Osteoblast (primary cell): ENCODE data around the gene P4HA3. TPM values are rescaled to one million over a fixed set of nuclear protein-coding genes. Genes with fewer than 3 reads are reported as not detected.

ENCODE experiments used
- DNase-seq: peaks from one replicate; pipeline ENCODE4 v3.0.0; 2011; ENCODE audit warnings: low spot score, mixed read lengths; ENCODE audit not compliant: insufficient read length; ENCODE audit errors: missing footprints
- H2AFZ ChIP-seq: 2 replicates; pipeline ENCODE4 v1.6.0; 2011; ENCODE audit warnings: mild to moderate bottlenecking, low read length
- H3K27ac ChIP-seq: 2 replicates; pipeline ENCODE4 v1.5.1; 2011; ENCODE audit warnings: mild to moderate bottlenecking, low read depth, low read length, moderate library complexity
- H3K27me3 ChIP-seq: 2 replicates; pipeline ENCODE4 v1.6.0; 2012; ENCODE audit warnings: mild to moderate bottlenecking, control low read depth, inconsistent platforms, low read length, moderate library complexity; ENCODE audit not compliant: insufficient read depth
- H3K36me3 ChIP-seq: 2 replicates; pipeline ENCODE4 v1.5.1; 2011; ENCODE audit warnings: mild to moderate bottlenecking, low read length, control low read depth, moderate library complexity; ENCODE audit not compliant: insufficient read depth
- H3K4me1 ChIP-seq: 2 replicates; pipeline ENCODE4 v1.5.1; 2011; ENCODE audit warnings: mild to moderate bottlenecking, low read length, control low read depth, moderate library complexity; ENCODE audit not compliant: insufficient read depth
- H3K4me2 ChIP-seq: 2 replicates; pipeline ENCODE4 v1.6.0; 2011; ENCODE audit warnings: mild to moderate bottlenecking, low read length; ENCODE audit not compliant: insufficient read depth
- H3K4me3 ChIP-seq: fragments of 200-600 bp; sonication (generic); 3 replicates; pipeline ENCODE4 v1.5.1; 2012; ENCODE audit warnings: mild to moderate bottlenecking, low read length, inconsistent platforms; ENCODE audit not compliant: insufficient read depth
- H3K79me2 ChIP-seq: 2 replicates; pipeline ENCODE4 v1.6.0; 2012; ENCODE audit warnings: mild to moderate bottlenecking, low read length, control low read depth, inconsistent platforms; ENCODE audit not compliant: insufficient read depth
- H3K9me3 ChIP-seq: 2 replicates; pipeline ENCODE4 v1.5.1; 2011; ENCODE audit warnings: low read depth, low read length, control low read depth
- H4K20me1 ChIP-seq: 2 replicates; pipeline ENCODE4 v1.6.0; 2012; ENCODE audit warnings: mild to moderate bottlenecking, low read length, control low read depth; ENCODE audit not compliant: insufficient read depth
- total RNA-seq: library from RNA; depleted of rRNA; stranded (reverse); fragments of >200 nt; gene quantifications from 2 replicates; pipeline ENCODE4 v1.2.3, GENCODE V29; 2012
- TF ChIP-seq, protein P1 (sequence below): IDR thresholded peaks from 2 replicates; pipeline ENCODE4 v1.5.1; 2011; ENCODE audit warnings: mild to moderate bottlenecking, low read depth, low read length, moderate library complexity; ENCODE audit errors: extremely low read depth

The P4HA3 gene
- total RNA-seq, 1 donor: 8.7 TPM

DNA sequence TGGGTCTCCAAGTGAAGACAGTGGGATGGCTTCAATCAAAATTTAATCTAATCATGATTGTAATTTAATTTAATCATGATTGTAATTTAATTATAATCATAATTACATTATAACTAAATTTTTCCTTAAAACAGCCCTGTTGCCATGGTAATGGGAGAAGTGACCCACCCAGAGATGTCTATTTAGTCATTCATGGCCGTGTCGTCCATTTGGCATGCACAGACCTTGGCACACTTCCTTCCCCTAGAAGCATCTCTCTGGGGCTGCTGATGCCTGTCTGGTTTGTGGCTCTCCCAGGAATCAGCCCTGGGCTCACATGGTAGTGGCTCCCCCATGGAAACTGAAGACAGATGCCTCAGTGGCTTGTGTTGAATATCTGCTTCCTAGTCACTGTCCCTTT, 27.0 kb downstream of the P4HA3 start:
- DNase-seq: no peak
- TF ChIP-seq, protein P1, sequence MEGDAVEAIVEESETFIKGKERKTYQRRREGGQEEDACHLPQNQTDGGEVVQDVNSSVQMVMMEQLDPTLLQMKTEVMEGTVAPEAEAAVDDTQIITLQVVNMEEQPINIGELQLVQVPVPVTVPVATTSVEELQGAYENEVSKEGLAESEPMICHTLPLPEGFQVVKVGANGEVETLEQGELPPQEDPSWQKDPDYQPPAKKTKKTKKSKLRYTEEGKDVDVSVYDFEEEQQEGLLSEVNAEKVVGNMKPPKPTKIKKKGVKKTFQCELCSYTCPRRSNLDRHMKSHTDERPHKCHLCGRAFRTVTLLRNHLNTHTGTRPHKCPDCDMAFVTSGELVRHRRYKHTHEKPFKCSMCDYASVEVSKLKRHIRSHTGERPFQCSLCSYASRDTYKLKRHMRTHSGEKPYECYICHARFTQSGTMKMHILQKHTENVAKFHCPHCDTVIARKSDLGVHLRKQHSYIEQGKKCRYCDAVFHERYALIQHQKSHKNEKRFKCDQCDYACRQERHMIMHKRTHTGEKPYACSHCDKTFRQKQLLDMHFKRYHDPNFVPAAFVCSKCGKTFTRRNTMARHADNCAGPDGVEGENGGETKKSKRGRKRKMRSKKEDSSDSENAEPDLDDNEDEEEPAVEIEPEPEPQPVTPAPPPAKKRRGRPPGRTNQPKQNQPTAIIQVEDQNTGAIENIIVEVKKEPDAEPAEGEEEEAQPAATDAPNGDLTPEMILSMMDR: no peak

DNA sequence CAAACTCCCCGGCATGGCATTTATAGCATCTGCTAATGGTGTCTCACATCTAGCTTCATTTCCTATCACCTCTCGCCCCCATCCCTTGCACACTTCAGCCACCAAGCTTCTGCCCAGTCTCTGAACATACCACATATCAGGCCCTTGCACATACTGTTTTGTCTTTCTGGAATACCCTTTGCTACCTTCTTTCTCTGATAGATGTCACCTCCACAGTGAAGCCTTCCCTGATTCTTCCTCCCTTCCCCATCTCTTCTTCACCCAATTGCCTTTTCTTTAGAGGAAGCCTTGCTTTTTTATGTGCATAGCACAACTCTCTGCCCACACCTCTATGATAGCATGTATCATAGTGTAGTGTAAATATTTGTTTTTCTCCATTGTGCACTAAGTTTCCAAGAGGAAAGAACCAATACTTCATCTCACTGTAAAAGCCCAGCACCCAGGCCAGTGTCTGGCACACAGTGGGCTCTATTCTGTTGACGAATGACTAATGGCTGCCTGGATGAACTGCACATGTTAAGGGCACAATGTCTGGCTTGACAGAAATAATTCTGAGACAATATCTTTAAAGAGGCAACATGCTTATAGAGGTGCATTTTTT, 27.8 kb downstream of the P4HA3 start:
- Histone ChIP-seq H3K27ac (no peak overlapping the region), H3K4me3 (no peak overlapping the region), H2AFZ (no peak overlapping the region), H3K27me3 (no peaks in the 10 kb centered on the region), H3K9me3 (no peaks in the 10 kb centered on the region), H3K4me2 (no peak overlapping the region), H4K20me1 (no peaks in the 10 kb centered on the region), H3K4me1 (peaks cover 27% of the 10 kb centered on the region), H3K79me2 (no peaks in the 10 kb centered on the region), H3K36me3 (no peaks in the 10 kb centered on the region)
- DNase-seq: no peak
- TF ChIP-seq, protein P1: no peak

More for the DNA sequence above, 27.0 kb downstream of the P4HA3 start:
- Histone ChIP-seq H4K20me1 (no peaks in the 10 kb centered on the region), H3K27ac (no peak overlapping the region), H3K4me1 (peaks cover 19% of the 10 kb centered on the region), H2AFZ (no peak overlapping the region), H3K9me3 (no peaks in the 10 kb centered on the region), H3K27me3 (no peaks in the 10 kb centered on the region), H3K4me2 (no peak overlapping the region), H3K79me2 (no peaks in the 10 kb centered on the region), H3K4me3 (no peak overlapping the region), H3K36me3 (no peaks in the 10 kb centered on the region)

- Histone ChIP-seq H3K79me2 (no peaks in the 10 kb centered on the region), H3K4me3 (no peak overlapping the region), H3K9me3 (no peaks in the 10 kb centered on the region), H3K36me3 (no peaks in the 10 kb centered on the region), H3K27me3 (no peaks in the 10 kb centered on the region), H4K20me1 (no peaks in the 10 kb centered on the region), H3K27ac (no peak overlapping the region), H2AFZ (no peak overlapping the region), H3K4me2 (no peak overlapping the region), H3K4me1 (peaks cover 29% of the 10 kb centered on the region)
- TF ChIP-seq, protein P1: no peak
- no peak for DNase-seq
These were observed 28.5 kb downstream of the P4HA3 start for GRCh38 chr11:74282914-74283371.

DNA sequence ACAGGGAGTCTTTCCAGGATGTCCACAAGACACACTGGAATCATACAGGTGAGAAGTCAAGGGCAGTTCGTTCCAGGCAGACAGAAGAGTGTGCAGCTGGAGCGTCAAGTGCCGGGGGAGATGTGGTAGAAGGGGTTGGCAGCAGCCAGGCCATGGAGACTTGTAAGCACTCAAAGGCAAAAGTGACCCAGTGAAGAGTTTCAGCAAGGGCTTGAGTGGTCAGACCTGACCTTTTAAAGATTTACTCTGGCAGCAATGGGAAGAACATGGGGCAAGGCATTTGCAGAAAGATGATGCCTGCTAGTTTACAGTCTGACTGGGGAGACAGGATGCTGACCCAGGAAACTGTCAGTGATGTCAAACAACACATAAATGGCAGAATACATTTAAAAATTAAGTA, 29.0 kb downstream of the P4HA3 start:
- no peak for DNase-seq
- H3K4me2 ChIP-seq: no peak overlapping the region
- H3K27ac ChIP-seq: no peak overlapping the region

More for the DNA sequence above, 29.0 kb downstream of the P4HA3 start:
- TF ChIP-seq, protein P1: no peak
- Histone ChIP-seq H3K4me3 (no peak overlapping the region), H3K9me3 (no peaks in the 10 kb centered on the region), H3K79me2 (no peaks in the 10 kb centered on the region), H3K27me3 (no peaks in the 10 kb centered on the region), H2AFZ (no peak overlapping the region), H4K20me1 (no peaks in the 10 kb centered on the region), H3K4me1 (peaks cover 32% of the 10 kb centered on the region), H3K36me3 (no peaks in the 10 kb centered on the region)
